Adrenal gland (tissue), 12 donors: ENCODE results near the gene MFAP5. TPM values are rescaled to one million over a fixed set of nuclear protein-coding genes. Genes with fewer than 3 reads are reported as not detected.
A peak's percentile ranks its signal among the peaks of the same experiment; 100 is the strongest.

ENCODE experiments used
- DNase-seq, 7 donors: peaks; one replicate each; pipeline ENCODE4 v3.0.0-alpha.2; 2019 to 2020
- H3K27ac ChIP-seq, 5 donors: fragments of 200-600 bp; sonication (generic) in 4 of 5; 1 replicate in 3 of 5; 2 replicates in 2 of 5; pipeline versions ENCODE4 v1.5.1 to v1.8.0; 2016 to 2020; ENCODE audit warnings: mild to moderate bottlenecking in 1 of 5
- H3K27me3 ChIP-seq: fragments of 200-600 bp; 2 replicates; pipeline ENCODE4 v1.8.0; 2021
- H3K36me3 ChIP-seq, 2 donors: fragments of 200-600 bp; replicated peaks in 1 of 2; 1 replicate in 1 of 2; 2 replicates in 1 of 2; pipeline versions ENCODE4 v1.5.1 to v1.8.0; 2018 to 2022
- H3K4me1 ChIP-seq, 2 donors: fragments of 200-600 bp; replicated peaks in 1 of 2; 1 replicate in 1 of 2; 2 replicates in 1 of 2; pipeline versions ENCODE4 v1.5.1 to v1.8.0; 2018 to 2021
- H3K4me3 ChIP-seq, 4 donors: fragments of 200-600 bp; sonication (generic) in 3 of 4; one replicate each; pipeline ENCODE4 v1.5.1; 2016 to 2018
- H3K9me3 ChIP-seq, 3 donors: fragments of 200-600 bp; sonication (generic) in 1 of 3; replicated peaks in 1 of 3; 1 replicate in 2 of 3; 2 replicates in 1 of 3; pipeline versions ENCODE4 v1.5.1 to v1.8.0; 2016 to 2021
- CTCF ChIP-seq, 6 experiments: fragments of 450-650 bp in 4 of 6; fragments of 200-600 bp in 2 of 6; sonication (generic) in 1 of 6; IDR thresholded peaks; 1 replicate in 5 of 6; 2 replicates in 1 of 6; pipeline versions ENCODE4 v1.5.1 to v1.8.0; 2016 to 2021; ENCODE audit warnings: antibody characterized with exemption in 6 of 6, mild to moderate bottlenecking in 2 of 6, moderate library complexity in 1 of 6
- POLR2A ChIP-seq, 2 donors: fragments of 450-650 bp; IDR thresholded peaks; one replicate each; pipeline ENCODE4 v1.6.1; 2017; ENCODE audit warnings: antibody characterized with exemption in 2 of 2, mild to moderate bottlenecking in 2 of 2, moderate library complexity in 1 of 2
- WGBS, 4 donors: extraction: QIAGEN DNeasy Blood & Tissue Kit in 2 of 4; methylation state at CpG; one replicate each; pipeline versions ENCODE4 v1.1.5 to v1.1.7; 2013 to 2017; 5-methylcytosine and 5-hydroxymethylcytosine counted together
- intact Hi-C, 2 donors: fragments of 100-400 bp; cut with DNase I; formaldehyde crosslinking; loops; one replicate each; pipeline versions ENCODE4 v1.14.1 to v1.15.0; 2022 to 2023
- polyA plus RNA-seq, 3 donors: library from polyadenylated mRNA; stranded (reverse); fragments of 200-250 nt in 2 of 3; fragments of 350-450 nt in 1 of 3; fragmentation: Illumina TruSeq in 1 of 3; extraction: RNeasy Lipid Tissue Mini Kit (QIAGEN cat#74804) in 1 of 3; gene quantifications; one replicate each; pipeline ENCODE4 v1.2.3, GENCODE V29; 2013 to 2014
- total RNA-seq, 9 donors: library from RNA; depleted of rRNA in 4 of 9; stranded (reverse); fragments of >200 nt in 4 of 9; fragments of 120-200 nt in 1 of 9; fragmentation: NEBNext Ultra II Directional in 1 of 9; extraction: Animal tissue kit (Norgen Biotek cat#: 25700) in 1 of 9; gene quantifications; one replicate each; pipeline versions ENCODE4 v1.1.0 to v1.2.4, GENCODE V29; 2013 to 2023
- donor health status: healthy with polysubstance abuse.
- donor health status: Bipolar disorder and iron deficiency.
- donor health status: DM: yes; HTN: yes; CAD: no.
- donor health status: DM: no; HTN: no; CAD: no.
- donor health status: DM: no; HTN: no; CAD: no.
- donor health status: DM: yes; HTN: yes; CAD: no.

The MFAP5 gene
- total and polyA plus RNA-seq, 12 donors: 0.68 to 65.3 (median 16.2) TPM

DNA sequence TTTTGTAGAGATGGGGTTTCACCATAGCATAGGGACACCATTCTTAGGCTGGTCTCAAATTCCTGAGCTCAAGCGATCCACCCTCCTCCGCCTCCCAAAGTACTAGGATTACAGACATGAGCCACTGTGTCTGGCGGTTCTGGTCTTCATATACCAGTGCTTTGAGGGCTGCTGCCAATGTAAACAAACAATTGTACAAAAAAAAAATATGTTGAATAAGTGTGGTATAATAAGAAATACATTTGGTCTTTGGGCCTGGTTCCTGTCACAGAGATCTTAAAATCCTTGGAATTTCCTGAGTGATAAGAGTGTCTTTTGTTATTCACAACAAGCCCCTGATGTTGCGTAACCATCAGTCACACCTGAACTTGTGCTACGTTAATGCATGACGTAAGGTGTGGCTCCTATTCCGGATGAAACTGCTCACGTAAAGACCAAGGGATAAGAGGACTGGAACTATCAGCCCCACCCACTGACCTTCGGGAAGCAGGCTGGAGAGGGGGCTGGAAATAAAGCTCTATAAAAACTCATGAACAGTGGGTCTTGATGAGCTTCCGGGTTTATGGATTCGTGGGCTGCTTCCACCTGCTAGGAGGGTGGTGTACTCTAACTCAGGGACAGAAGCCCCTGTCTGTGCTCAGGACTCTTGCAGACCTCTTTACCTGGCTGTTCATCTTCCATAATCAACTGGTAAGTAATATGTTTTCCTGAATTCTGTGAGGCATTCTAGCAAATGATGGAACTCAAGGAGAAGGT, 18.7 kb upstream of the MFAP5 start:
- Histone ChIP-seq H3K27me3 (no peaks in the 10 kb centered on the region), H3K36me3 (no peaks in the 10 kb centered on the region), H3K27ac (peak overlapping the region in 1 of 5 donors; percentile 57), H3K9me3 (no peaks in the 10 kb centered on the region), H3K4me3 (no peak overlapping the region), H3K4me1 (no peaks in the 10 kb centered on the region)
- WGBS, 4 donors: 34 to 43% (median 37%) methylated on average over 11 of the region's 11 CpGs
- intact Hi-C loops: loop anchor here (5.0 to 10.0 kb wide), 3 partner anchors 146 to 363 kb away; no protein-coding TSS in a partner anchor
- TF ChIP-seq POLR2A (IDR thresholded peaks at IDR 0.05) (no peak), CTCF (IDR thresholded peaks at IDR 0.05) (no peak)
- DNase-seq: peak in 2 of 7 donors; percentile 13

GRCh38 chr12:8680533-8680932, 17.9 kb upstream of the MFAP5 start:
- intact Hi-C loops: loop anchor here (5.0 to 10.0 kb wide), 3 partner anchors 147 to 364 kb away; no protein-coding TSS in a partner anchor
- WGBS, 4 donors: 54 to 64% (median 56%) methylated on average over 9 of the region's 9 CpGs
- Histone ChIP-seq H3K4me3 (no peak overlapping the region), H3K9me3 (no peaks in the 10 kb centered on the region), H3K27me3 (no peaks in the 10 kb centered on the region), H3K27ac (no peak overlapping the region), H3K4me1 (no peaks in the 10 kb centered on the region), H3K36me3 (no peaks in the 10 kb centered on the region)
- DNase-seq: no peak
- peak in 1 of 6 experiments; percentile 20 for TF ChIP-seq CTCF (IDR thresholded peaks at IDR 0.05)
- TF ChIP-seq POLR2A (IDR thresholded peaks at IDR 0.05): no peak

DNA sequence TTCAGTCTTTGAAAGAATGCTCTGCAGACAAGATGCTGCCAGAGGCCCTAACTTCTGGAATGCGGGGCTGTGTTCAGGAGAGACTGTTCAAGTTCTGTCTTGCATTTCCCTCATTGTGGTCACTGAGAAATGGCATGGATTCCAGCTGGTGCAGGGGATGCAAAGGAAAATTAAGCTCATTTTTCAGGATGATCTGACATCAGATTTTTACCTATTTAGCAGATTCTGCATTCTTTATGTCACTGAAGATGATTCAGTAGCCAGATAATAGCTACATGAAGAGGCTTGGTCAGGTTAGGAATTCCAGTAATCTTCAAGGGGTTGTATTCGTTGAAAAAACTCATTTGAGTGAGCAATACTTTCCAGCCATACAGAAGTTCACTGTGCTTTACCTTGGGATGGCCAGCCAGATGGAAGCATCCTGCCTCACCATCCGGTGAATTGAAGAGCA, 16.1 kb upstream of the MFAP5 start:
- H3K27ac ChIP-seq: no peak overlapping the region
- DNase-seq: no peak

DNA sequence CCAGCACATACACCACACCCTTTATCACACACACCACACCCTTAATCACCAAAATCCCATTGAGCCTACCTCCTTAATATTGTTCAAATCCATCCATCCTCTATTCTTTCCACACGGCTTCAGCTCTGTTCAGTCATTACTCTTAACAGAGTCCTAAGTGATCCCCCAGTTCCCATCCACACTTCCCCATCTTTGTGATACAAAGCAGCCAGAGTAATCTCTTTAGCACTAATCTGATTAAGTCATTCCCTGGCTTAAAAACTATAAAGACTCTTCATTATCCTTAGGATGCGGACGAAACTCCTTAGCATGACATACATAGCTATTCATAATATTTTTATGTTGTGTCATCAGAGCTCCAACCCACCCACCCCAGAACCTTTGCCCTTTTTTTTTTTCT, 14.7 kb upstream of the MFAP5 start:
- H3K36me3 ChIP-seq: no peaks in the 10 kb centered on the region
- TF ChIP-seq POLR2A (IDR thresholded peaks at IDR 0.05): no peak
- no peak for TF ChIP-seq CTCF (IDR thresholded peaks at IDR 0.05)
- intact Hi-C loops: no loop called here
- H3K4me1 ChIP-seq: no peaks in the 10 kb centered on the region
- no peak for DNase-seq
- WGBS, 4 donors: 73 to 86% (median 79%) methylated on average over 3 of the region's 3 CpGs
- H3K27ac ChIP-seq: no peak overlapping the region
- H3K4me3 ChIP-seq: no peak overlapping the region
- no peaks in the 10 kb centered on the region for H3K27me3 ChIP-seq
- H3K9me3 ChIP-seq: no peaks in the 10 kb centered on the region

More for the DNA sequence above, 16.1 kb upstream of the MFAP5 start:
- intact Hi-C loops: no loop called here
- WGBS, 4 donors: 67 to 76% (median 73%) methylated on average over 3 of the region's 3 CpGs
- H3K4me3 ChIP-seq: no peak overlapping the region
- H3K4me1 ChIP-seq: no peaks in the 10 kb centered on the region
- no peaks in the 10 kb centered on the region for H3K36me3 ChIP-seq
- H3K9me3 ChIP-seq: no peaks in the 10 kb centered on the region
- no peak for TF ChIP-seq POLR2A (IDR thresholded peaks at IDR 0.05)
- TF ChIP-seq CTCF (IDR thresholded peaks at IDR 0.05): no peak
- H3K27me3 ChIP-seq: no peaks in the 10 kb centered on the region
